ENCODE measurements around the gene UBE2G1. TPM values are rescaled to one million over a fixed set of nuclear protein-coding genes. Genes with fewer than 3 reads are reported as not detected.

The UBE2G1 gene
- total and polyA plus RNA-seq, 2 of the 8 experiments (the other 6 are each of a cell fraction or from before 2014, with no cell fraction given): 73.9 to 170 TPM

DNA sequence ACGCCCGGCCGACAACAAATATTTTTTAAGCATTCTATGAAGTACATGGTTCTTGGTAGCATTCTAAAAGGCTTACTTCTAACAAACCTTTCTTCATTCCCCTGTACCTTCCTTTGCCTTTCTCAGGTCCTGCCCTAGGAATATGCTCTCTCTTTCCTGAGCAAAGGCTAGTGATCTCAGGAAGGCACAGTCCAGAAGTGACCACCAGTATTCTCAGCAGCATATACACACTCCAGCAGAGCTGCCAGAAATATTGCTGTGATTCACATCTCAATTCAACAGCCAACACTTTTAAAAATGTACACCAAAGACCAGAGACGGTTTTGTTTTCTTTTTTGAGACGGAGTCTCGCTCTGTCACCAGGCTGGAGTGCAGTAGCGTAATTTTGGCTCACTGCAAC is 61.3 kb downstream of the UBE2G1 start:
- Histone ChIP-seq H4K91ac (replicated peaks; ENCODE audit: insufficient read length, low read length) (no peak overlapping the region), H4K8ac (ENCODE audit: extremely low read depth, insufficient read depth, low read length) (no peak overlapping the region; the same call in 1 of the 2 replicates), H3K18ac (ENCODE audit: extremely low read depth, low read length) (no peak overlapping the region), H3K4me3 (ENCODE audit: extremely low read depth in 1 of 4, insufficient read depth in 2 of 4, low read depth in 3 of 4, low read length in 4 of 4) (no peak overlapping the region), H2BK5ac (ENCODE audit: low read depth, low read length) (no peak overlapping the region), H3K79me2 (ENCODE audit: control insufficient read depth in 1 of 2, insufficient read depth in 2 of 2, low read length in 2 of 2) (peaks cover 6 to 86% of the 10 kb centered on the region in 2 experiments; a peak in 3 of 4 replicates), H3K14ac (ENCODE audit: insufficient read length) (no peak overlapping the region), H2AK5ac (ENCODE audit: low read depth, low read length) (no peak overlapping the region), H3K79me1 (ENCODE audit: low read depth, low read length) (peaks cover 2% of the 10 kb centered on the region; the same call in 1 of the 2 replicates), H3K27me3 (replicated peaks in 1 of 4; ENCODE audit: control insufficient read depth in 3 of 4, extremely low read depth in 1 of 4, insufficient read depth in 3 of 4, low read length in 3 of 4) (no peaks in the 10 kb centered on the region), H3K56ac (replicated peaks; ENCODE audit: insufficient read length, low read depth, low read length) (no peak overlapping the region), H2BK15ac (ENCODE audit: low read length) (no peak overlapping the region; the same call in 1 of the 2 replicates), H2AFZ (ENCODE audit: low read length) (no peak overlapping the region), H4K20me1 (replicated peaks in 1 of 2; ENCODE audit: control insufficient read depth in 1 of 2, insufficient read depth in 2 of 2, low read length in 2 of 2) (peaks cover 0 to 9% of the 10 kb centered on the region in 2 experiments), H2BK120ac (replicated peaks; ENCODE audit: low read depth, low read length) (no peak overlapping the region), H3K9me3 (ENCODE audit: insufficient read depth in 2 of 2, low read depth in 1 of 2, low read length in 1 of 2) (no peaks in the 10 kb centered on the region), H4K5ac (ENCODE audit: insufficient read length, low read depth, low read length) (peak overlapping the region; percentile 2), H2BK12ac (ENCODE audit: low read depth, low read length) (no peak overlapping the region), H3K23ac (ENCODE audit: insufficient read length) (no peak overlapping the region), H3K4ac (replicated peaks; ENCODE audit: insufficient read length, low read depth, low read length) (no peak overlapping the region), H3K36me3 (ENCODE audit: control insufficient read depth in 2 of 4, insufficient read depth in 4 of 4, low read length in 3 of 4) (peaks cover 9 to 35% (median 17%) of the 10 kb centered on the region in 4 experiments), H3K4me2 (ENCODE audit: insufficient read depth in 1 of 2, low read depth in 2 of 2, low read length in 2 of 2) (no peak overlapping the region), H3K23me2 (ENCODE audit: low read depth, low read length) (no peaks in the 10 kb centered on the region), H3K4me1 (replicated peaks in 1 of 4; ENCODE audit: control insufficient read depth in 3 of 4, insufficient read depth in 4 of 4, low read length in 3 of 4) (peaks cover 2 to 14% (median 5%) of the 10 kb centered on the region in 4 experiments; a peak in 5 of 7 replicates), H2BK20ac (ENCODE audit: low read length) (no peak overlapping the region), H3K9ac (replicated peaks in 1 of 4; ENCODE audit: extremely low read depth in 1 of 4, low read depth in 3 of 4, low read length in 3 of 4) (no peak overlapping the region), H3K27ac (ENCODE audit: low read depth, low read length) (no peak overlapping the region)
- ChIA-PET POLR2A (ENCODE audit: partially characterized antibody) (interaction anchor here (1.0 kb wide), 1 partner anchor 91 kb away, joined by 3 read pairs; no protein-coding TSS in a partner anchor), CTCF (ENCODE audit: partially characterized antibody) (interaction anchor here (0.7 to 2.5 kb wide), 13 partner anchors 11 to 320 kb away, joined by 3 to 9 read pairs (median 4); no protein-coding TSS in a partner anchor)
- DNase-seq (ENCODE audit: low read depth in 1 of 2, low spot score in 2 of 2): no peak
- FAIRE-seq: no peak
- 92% methylated on average over 7 of the region's 7 CpGs; no CpG with 5 or more reads in 1 of the 2 experiments for WGBS, 2 experiments (ENCODE audit: extremely low coverage in 1 of 2, insufficient coverage in 1 of 2, insufficient read length in 1 of 2, insufficient replicate concordance in 2 of 2, low coverage in 1 of 2, low lambda C conversion rate in 2 of 2, missing lambda C conversion rate in 1 of 2)
- TF ChIP-seq SAP30 (IDR thresholded peaks at IDR 0.05; ENCODE audit: insufficient read depth, insufficient replicate concordance, low read length): no peak
- TF ChIP-seq E2F6 (IDR thresholded peaks at IDR 0.05): no peak
- TF ChIP-seq YY1 (IDR thresholded peaks at IDR 0.05; ENCODE audit: low read depth, low read length): no peak
- TF ChIP-seq SP4 (IDR thresholded peaks at IDR 0.05; ENCODE audit: low read length): no peak
- no peak for TF ChIP-seq RFX5 (IDR thresholded peaks at IDR 0.05; ENCODE audit: borderline replicate concordance, low read depth, low read length)
- TF ChIP-seq JUN (IDR thresholded peaks at IDR 0.05; ENCODE audit: low read depth, low read length): no peak
- no peak for TF ChIP-seq ZNF274 (IDR thresholded peaks at IDR 0.05; ENCODE audit: borderline replicate concordance, extremely low read depth, low read length)
- TF ChIP-seq SIN3A (conservative IDR thresholded peaks at IDR 0.05 in 1 of 2, IDR thresholded peaks at IDR 0.05 in 1 of 2; ENCODE audit: low read depth in 1 of 2, low read length in 2 of 2): no peak
- TF ChIP-seq RAD21 (IDR thresholded peaks at IDR 0.05 in 1 of 2, conservative IDR thresholded peaks at IDR 0.05 in 1 of 2; ENCODE audit: low read depth in 2 of 2, low read length in 2 of 2): no peak
- no peak for TF ChIP-seq KDM1A (IDR thresholded peaks at IDR 0.05; ENCODE audit: borderline replicate concordance, low read length)
- TF ChIP-seq SRF (IDR thresholded peaks at IDR 0.05; ENCODE audit: low read depth, low read length): no peak
- no peak for TF ChIP-seq TCF12 (IDR thresholded peaks at IDR 0.05; ENCODE audit: low read depth, low read length)
- no peak for TF ChIP-seq POLR2AphosphoS5 (IDR thresholded peaks at IDR 0.05; ENCODE audit: low read depth, low read length)

Measured in H1 (cell line).